Measurements from ENCODE around the gene EXOC3L2.

Gene EXOC3L2

DNA sequence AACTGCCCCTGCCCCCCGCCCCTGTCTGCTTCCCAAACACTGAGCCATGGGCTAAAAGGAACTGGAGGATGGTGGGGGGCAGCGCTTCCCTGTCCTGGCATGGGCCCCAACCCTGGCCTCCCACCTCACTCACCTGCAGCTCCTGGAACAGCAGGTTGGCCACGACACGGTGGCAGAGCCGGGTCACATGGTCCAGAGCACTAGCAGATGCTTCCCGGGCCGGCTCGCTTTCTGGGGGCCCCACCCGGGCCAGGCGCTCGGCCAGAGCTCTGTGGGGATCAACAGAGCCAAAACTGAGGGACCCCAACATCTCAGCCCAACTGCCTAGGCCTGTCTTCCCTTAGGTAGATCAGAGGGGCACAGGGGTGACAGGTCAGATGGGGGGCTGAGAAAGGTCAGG lies 20.6 kb downstream of the EXOC3L2 start:
- Histone ChIP-seq H3K4me3 (no peak overlapping the region), H3K9ac (no peak overlapping the region), H3K27me3 (no peaks in the 10 kb centered on the region), H3K4me1 (peaks cover 7% of the 10 kb centered on the region), H3K4me2 (no peak overlapping the region), H3K27ac (no peak overlapping the region), H3K9me3 (no peaks in the 10 kb centered on the region), H4K20me1 (no peaks in the 10 kb centered on the region), H3K36me3 (no peaks in the 10 kb centered on the region)
- TF ChIP-seq Cebpa-rat (IDR thresholded peaks at IDR 0.05): no peak

DNA sequence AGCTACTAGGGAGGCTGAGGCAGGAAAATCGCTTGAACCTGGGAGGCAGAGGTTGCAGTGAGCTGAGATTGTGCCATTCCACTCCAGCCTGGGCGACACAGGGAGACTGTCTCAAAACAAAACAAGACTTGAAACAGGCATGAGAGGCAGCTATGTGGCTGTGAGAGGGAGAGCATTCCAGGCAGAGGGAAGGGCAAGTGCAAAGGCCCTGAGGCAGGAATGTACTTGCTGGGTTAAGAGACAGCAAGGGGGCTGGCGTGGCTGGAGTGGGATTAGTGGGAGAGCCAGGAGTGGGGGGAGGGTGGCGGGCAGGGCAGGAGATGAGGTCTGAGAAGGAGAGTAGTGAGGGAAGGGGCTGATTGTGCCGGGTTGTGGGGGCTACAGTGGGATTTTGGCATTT lies 21.3 kb downstream of the EXOC3L2 start:
- Histone ChIP-seq H3K9ac (no peak overlapping the region), H3K4me3 (no peak overlapping the region), H3K27me3 (no peaks in the 10 kb centered on the region), H3K9me3 (no peaks in the 10 kb centered on the region), H3K27ac (no peak overlapping the region), H4K20me1 (no peaks in the 10 kb centered on the region), H3K4me2 (no peak overlapping the region), H3K4me1 (peaks cover 15% of the 10 kb centered on the region), H3K36me3 (no peaks in the 10 kb centered on the region)
- TF ChIP-seq Cebpa-rat (IDR thresholded peaks at IDR 0.05): no peak

DNA sequence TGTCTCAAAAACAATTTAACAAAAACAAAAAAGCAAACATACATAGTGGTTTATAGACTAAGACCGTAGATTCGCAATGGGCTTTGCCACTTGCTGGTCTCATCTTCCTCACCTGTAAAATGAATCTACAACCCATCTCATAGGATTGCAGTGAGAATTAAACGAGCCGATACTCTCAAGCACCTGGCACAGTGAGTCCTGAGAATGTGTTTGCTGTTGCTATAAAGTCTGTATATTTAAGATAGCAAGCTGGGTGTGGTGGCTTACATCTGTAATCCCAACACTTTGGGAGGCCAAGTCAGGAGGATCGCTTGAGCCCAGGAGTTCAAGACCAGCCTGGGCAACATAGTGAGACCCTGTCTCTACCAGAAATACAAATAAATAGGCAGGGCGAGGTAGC lies 22.5 kb downstream of the EXOC3L2 start:
- no peak for TF ChIP-seq Cebpa-rat (IDR thresholded peaks at IDR 0.05)
- H3K4me3 ChIP-seq: no peak overlapping the region
- no peaks in the 10 kb centered on the region for H4K20me1 ChIP-seq
- H3K27ac ChIP-seq: no peak overlapping the region
- no peaks in the 10 kb centered on the region for H3K9me3 ChIP-seq
- H3K27me3 ChIP-seq: peaks cover 2% of the 10 kb centered on the region; the same call in 1 of the 2 replicates
- H3K9ac ChIP-seq: no peak overlapping the region
- H3K4me2 ChIP-seq: no peak overlapping the region
- peaks cover 15% of the 10 kb centered on the region for H3K4me1 ChIP-seq
- no peaks in the 10 kb centered on the region for H3K36me3 ChIP-seq

DNA sequence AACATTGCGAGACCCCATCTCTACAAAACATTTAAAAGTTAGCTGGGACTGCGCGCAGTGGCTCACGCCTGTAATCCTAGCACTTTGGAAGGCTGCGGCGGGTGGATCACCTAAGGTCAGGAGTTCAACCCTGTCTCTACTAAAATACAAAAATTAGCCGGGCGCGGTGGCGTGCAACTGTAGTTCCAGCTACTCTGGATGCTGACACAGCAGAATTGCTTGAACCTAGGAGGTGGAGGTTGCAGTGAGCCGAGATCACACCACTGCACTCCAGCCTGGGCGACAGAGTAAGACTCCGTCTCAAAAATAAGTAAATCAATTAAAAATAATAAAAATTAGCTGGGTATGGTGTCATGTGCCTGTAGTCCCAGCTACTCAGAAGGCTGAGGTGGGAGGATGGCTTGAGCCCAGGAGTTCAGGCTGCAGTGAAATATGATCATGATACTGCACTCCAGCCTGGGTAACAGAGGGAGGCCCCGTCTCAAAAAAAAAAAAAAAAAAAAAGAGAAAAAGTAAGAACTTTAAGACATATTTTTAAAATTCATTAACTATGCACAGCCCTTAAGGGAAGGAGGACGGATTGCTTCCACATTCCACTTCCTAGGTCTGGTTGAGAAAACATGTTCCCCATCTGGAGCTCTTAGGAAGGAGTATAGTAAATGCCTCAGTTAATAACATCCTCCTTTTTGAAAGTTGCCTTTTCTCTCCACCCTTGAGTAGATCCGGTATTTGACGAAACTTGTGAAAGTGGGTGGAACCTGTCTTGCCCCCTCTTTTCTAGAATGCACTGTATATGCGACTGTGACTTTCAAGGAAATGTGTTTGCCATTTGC lies 26.1 kb downstream of the EXOC3L2 start:
- no peak for TF ChIP-seq Cebpa-rat (IDR thresholded peaks at IDR 0.05)
- Histone ChIP-seq H3K4me2 (peak overlapping the region; percentile 23), H3K36me3 (no peaks in the 10 kb centered on the region), H3K27me3 (peaks cover 13% of the 10 kb centered on the region; the same call in 1 of the 2 replicates), H3K4me3 (no peak overlapping the region), H4K20me1 (no peaks in the 10 kb centered on the region), H3K27ac (no peak overlapping the region), H3K9ac (no peak overlapping the region), H3K9me3 (no peaks in the 10 kb centered on the region), H3K4me1 (peaks cover 33% of the 10 kb centered on the region)

DNA sequence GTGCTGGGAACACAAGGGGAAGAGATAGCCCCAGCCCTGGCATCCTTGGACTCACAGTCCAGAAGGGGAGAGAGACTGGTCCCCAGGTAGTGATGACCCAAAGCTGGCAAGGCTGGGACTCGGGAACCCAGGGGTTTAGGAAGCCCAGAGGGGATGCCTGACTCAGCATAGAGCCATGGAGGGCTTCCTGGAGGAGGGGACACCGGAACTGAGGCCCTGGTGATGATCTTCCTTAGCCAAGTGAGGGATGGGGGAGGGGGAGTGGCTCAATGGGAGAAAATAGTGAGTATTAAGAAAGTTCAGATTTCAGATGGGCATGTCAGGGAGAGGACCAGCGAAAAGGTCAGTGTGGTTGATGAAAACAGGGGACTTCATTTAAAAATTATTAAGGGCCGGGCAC lies 26.8 kb downstream of the EXOC3L2 start:
- Histone ChIP-seq H4K20me1 (no peaks in the 10 kb centered on the region), H3K4me3 (no peak overlapping the region), H3K9me3 (no peaks in the 10 kb centered on the region), H3K4me1 (peaks cover 33% of the 10 kb centered on the region), H3K27me3 (peaks cover 13% of the 10 kb centered on the region; the same call in 1 of the 2 replicates), H3K36me3 (no peaks in the 10 kb centered on the region), H3K4me2 (peak overlapping the region; percentile 23), H3K9ac (no peak overlapping the region), H3K27ac (no peak overlapping the region)
- no peak for TF ChIP-seq Cebpa-rat (IDR thresholded peaks at IDR 0.05)

DNA sequence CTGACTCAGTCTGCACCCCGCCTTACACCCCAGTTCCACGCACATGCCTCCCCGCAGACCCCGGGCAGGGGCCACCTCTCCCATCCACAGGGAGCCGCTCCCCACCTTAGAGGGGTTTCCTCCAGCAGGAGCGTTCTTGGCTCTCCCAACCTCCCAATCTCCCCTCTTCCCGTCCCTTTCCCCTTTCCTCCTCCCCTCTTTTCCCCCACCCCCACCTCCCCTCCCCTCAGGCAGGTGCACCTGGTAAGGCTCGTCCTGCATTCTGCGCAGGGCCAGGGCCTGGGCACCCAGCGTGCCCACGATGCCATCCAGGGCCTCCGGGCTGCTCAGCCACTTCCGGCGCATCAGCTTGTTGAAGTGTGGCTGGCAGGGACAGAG lies 27.3 kb downstream of the EXOC3L2 start:
- Histone ChIP-seq H3K36me3 (no peaks in the 10 kb centered on the region), H3K27ac (no peak overlapping the region), H3K4me3 (no peak overlapping the region), H3K9me3 (no peaks in the 10 kb centered on the region), H3K27me3 (peaks cover 13% of the 10 kb centered on the region; the same call in 1 of the 2 replicates), H4K20me1 (no peaks in the 10 kb centered on the region), H3K4me2 (no peak overlapping the region), H3K9ac (no peak overlapping the region), H3K4me1 (peaks cover 34% of the 10 kb centered on the region)
- no peak for TF ChIP-seq Cebpa-rat (IDR thresholded peaks at IDR 0.05)

DNA sequence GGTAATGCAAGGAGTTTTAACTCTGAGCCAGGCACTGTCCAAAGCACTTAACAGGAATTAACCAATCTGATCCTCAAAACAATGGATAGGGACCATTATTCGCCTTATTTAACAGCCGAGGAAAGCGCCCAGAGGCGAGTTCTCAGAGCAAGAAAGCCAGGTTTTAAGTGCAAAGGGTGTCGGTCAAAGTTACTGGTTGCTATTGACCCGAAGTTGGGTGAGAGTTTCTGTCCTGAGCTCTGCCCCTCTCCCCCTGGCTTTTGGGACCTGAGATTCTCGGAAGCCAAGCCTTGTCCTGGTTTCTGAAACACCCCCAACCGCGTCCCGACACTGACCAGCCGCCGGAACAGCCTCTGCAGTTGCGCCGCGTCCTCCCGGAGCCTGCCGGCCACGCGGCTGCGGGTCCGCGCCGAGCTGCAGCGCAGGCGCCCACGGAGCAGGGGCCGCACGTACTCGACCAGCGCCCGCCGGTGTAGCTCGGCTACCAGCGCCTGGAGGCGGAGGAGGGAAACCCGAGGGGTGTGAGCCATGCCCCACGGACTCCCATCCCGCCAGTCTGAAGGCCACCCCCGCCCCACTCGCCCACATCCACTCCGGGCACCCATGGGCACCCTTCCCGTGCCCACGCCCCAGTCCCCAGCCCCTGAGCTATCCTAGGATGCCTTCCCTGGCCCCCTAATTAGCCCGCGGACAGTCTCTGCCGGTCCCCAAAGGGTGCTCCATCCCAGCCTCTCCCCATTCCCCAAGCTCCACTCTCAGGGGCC lies 27.8 kb downstream of the EXOC3L2 start:
- Histone ChIP-seq H3K4me2 (no peak overlapping the region), H3K4me3 (no peak overlapping the region), H3K27me3 (peaks cover 13% of the 10 kb centered on the region; the same call in 1 of the 2 replicates)

DNA sequence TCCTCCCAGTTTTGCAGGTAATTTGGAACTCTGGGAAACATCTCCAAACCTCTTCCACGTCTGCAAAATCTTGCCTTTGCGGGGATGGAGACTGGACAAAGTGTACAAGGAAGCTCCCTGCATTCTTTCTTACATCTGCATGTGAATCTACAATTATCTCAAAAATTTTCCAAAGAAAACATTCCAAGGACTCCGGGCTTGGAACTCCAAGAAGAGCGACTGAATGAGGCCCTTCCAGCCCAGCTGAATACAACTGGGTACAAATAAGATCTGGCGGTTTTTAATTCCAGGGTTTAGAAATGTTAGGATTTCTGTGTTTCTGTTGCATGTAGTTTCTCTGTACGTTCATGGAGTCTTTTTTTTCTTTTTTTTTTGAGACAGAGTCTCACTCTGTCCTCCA lies 28.5 kb downstream of the EXOC3L2 start:
- H3K4me3 ChIP-seq: no peak overlapping the region

More for the DNA sequence above, 27.8 kb downstream of the EXOC3L2 start:
- H3K36me3 ChIP-seq: no peaks in the 10 kb centered on the region
- H3K9ac ChIP-seq: no peak overlapping the region
- H3K9me3 ChIP-seq: no peaks in the 10 kb centered on the region
- peaks cover 39% of the 10 kb centered on the region for H3K4me1 ChIP-seq
- H3K27ac ChIP-seq: no peak overlapping the region
- no peaks in the 10 kb centered on the region for H4K20me1 ChIP-seq
- TF ChIP-seq Cebpa-rat (IDR thresholded peaks at IDR 0.05): no peak

DNA sequence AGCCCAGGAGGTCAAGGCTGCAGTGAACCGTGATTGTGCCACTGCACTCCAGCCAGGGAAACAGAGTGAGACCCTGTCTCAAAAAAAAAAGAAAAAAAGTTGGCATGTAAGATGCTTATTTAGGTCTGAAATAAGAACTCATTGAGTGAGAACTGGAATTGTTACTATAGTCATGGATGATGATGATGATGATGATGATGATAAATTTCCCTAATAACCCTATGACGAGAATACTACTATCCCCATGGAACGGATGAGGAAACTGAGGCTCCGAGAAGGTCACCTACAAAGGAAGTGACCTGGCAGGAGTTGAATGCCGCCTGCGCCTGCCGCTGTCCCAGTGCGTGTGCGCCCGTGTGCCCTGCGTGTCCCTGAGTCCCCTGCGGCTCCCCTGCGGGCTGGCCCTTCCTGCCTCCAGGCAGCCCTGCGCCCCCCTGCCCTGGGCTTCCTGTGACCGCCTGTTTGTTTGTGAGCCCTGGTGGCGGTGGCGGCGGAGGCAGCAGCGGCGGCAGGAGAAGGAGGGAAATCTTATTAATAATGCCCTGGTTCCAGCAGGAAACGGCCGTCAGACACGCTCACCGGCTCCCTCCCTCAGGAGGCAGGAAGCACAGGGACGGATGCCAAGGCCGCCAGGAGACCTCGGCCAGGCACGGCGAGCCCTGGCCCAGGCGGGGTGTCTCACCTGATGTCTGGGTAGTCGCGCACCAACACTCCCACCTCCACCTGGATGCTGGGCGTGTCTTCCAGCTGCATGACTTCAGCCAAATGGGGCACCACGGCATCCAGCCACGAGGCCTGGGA lies 29.6 kb downstream of the EXOC3L2 start:
- H3K27ac ChIP-seq: peak overlapping the region; percentile 28; the same call in 1 of the 2 replicates

More for the DNA sequence above, 28.5 kb downstream of the EXOC3L2 start:
- Histone ChIP-seq H3K9ac (no peak overlapping the region), H3K27me3 (peaks cover 13% of the 10 kb centered on the region; the same call in 1 of the 2 replicates), H3K27ac (no peak overlapping the region), H3K9me3 (no peaks in the 10 kb centered on the region), H3K36me3 (no peaks in the 10 kb centered on the region), H3K4me2 (no peak overlapping the region; the same call in 1 of the 2 replicates), H4K20me1 (no peaks in the 10 kb centered on the region), H3K4me1 (peaks cover 46% of the 10 kb centered on the region)
- no peak for TF ChIP-seq Cebpa-rat (IDR thresholded peaks at IDR 0.05)

More for the DNA sequence above, 29.6 kb downstream of the EXOC3L2 start:
- peak overlapping the region; percentile 29; the same call in 1 of the 2 replicates for H3K4me3 ChIP-seq
- H3K4me2 ChIP-seq: peak overlapping the region; percentile 88
- H3K9ac ChIP-seq: peak overlapping the region; percentile 46; the same call in 1 of the 2 replicates
- H3K9me3 ChIP-seq: no peaks in the 10 kb centered on the region
- H4K20me1 ChIP-seq: no peaks in the 10 kb centered on the region
- peaks cover 56% of the 10 kb centered on the region for H3K4me1 ChIP-seq
- H3K36me3 ChIP-seq: no peaks in the 10 kb centered on the region
- H3K27me3 ChIP-seq: peaks cover 13% of the 10 kb centered on the region; the same call in 1 of the 2 replicates
- TF ChIP-seq Cebpa-rat (IDR thresholded peaks at IDR 0.05): no peak

Data from BLaER1 (cell line).